ENCODE results near the gene CLK3.

DNA sequence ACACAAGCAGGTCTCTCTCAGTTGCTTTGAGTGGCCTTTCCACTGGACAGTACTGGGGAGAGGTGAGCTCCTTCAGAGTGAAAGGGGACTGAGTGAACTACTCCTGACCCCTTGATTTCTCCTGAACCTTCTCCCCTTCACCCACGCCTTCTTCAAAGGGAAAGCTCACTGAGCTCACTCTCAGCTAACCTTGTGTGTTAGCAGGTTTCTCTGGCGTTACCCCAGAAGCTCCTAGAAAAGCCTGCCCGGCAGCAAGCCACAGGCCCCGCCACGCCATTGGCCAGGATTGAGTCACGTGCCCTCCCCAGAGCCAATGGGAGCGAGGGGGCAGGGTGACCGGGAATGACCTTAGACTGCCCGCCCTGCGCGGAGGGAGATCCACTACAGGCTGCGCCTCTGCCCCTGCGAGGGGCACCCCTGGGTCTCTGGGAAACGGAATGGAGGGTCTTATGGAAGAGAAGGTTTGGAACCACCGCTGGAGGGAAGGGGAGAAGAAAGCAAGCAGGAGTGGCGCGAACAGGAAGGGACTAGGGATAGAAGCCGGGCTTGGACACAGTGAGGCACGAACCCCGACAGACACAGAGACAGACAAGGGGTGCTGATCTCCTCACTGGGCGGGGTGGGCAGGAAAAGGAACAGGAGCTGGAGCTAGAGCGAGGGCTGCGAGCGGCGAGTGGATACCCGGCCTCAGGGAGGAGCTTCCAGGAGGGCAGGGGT lies 17.4 kb upstream of the CLK3 start:
- no peak for TF ChIP-seq CTCF (IDR thresholded peaks at IDR 0.05)
- TF ChIP-seq POLR2A (IDR thresholded peaks at IDR 0.05): no peak
- TF ChIP-seq EP300 (IDR thresholded peaks at IDR 0.05): no peak
- TF ChIP-seq POLR2AphosphoS5 (IDR thresholded peaks at IDR 0.05): peak; percentile 81 to 92 (median 83)
